HepG2 (cell line): ENCODE measurements around the gene KAT7. TPM values are rescaled to one million over a fixed set of nuclear protein-coding genes. Genes with fewer than 3 reads are reported as not detected.

Experiments
- BORCS8-MEF2B ChIP-seq: sonication (generic); formaldehyde crosslinking; IDR thresholded peaks from 2 replicates; pipeline ENCODE4 v1.8.0; 2022; ENCODE audit warnings: mild to moderate bottlenecking, missing genetic modification reagents
- FOSL2 ChIP-seq: sonication (generic); formaldehyde crosslinking; IDR thresholded peaks from 2 replicates; pipeline ENCODE4 v1.4.0; 2020; ENCODE audit warnings: missing genetic modification reagents
- GRHL1 ChIP-seq: sonication (generic); formaldehyde crosslinking; conservative IDR thresholded peaks from 2 replicates; pipeline ENCODE4 v1.8.0; 2022; ENCODE audit warnings: missing genetic modification reagents
- HMGA1 ChIP-seq: sonication (generic); formaldehyde crosslinking; conservative IDR thresholded peaks from 2 replicates; pipeline ENCODE4 v1.4.0; 2020; ENCODE audit warnings: missing genetic modification reagents
- HNF4G ChIP-seq, 2 experiments: sonication (generic) in 1 of 2; formaldehyde crosslinking in 1 of 2; IDR thresholded peaks; 2 replicates each; pipeline versions ENCODE4 v1.4.0 to v1.6.1; 2011 to 2020; ENCODE audit warnings: borderline replicate concordance in 2 of 2, low read depth in 2 of 2, mild to moderate bottlenecking in 2 of 2, low read length in 1 of 2, missing genetic modification reagents in 1 of 2, moderate library complexity in 1 of 2
- NBN ChIP-seq: fragments of 450-650 bp; conservative IDR thresholded peaks from 2 replicates; pipeline ENCODE4 v1.6.1; 2017
- PRPF4 ChIP-seq: fragments of 200-400 bp; formaldehyde crosslinking; IDR thresholded peaks from 2 replicates; pipeline ENCODE4 v1.6.1; 2016; ENCODE audit warnings: low read length, low read depth; ENCODE audit not compliant: poor library complexity, severe bottlenecking
- SP140L ChIP-seq: sonication (generic); formaldehyde crosslinking; IDR thresholded peaks from 2 replicates; pipeline ENCODE4 v1.4.0; 2020; ENCODE audit warnings: missing genetic modification reagents, borderline replicate concordance
- ZFAT ChIP-seq: sonication (generic); formaldehyde crosslinking; conservative IDR thresholded peaks from 2 replicates; pipeline ENCODE4 v1.8.1; 2023; ENCODE audit warnings: missing genetic modification reagents, inconsistent platforms
- ZNF17 ChIP-seq: sonication (generic); formaldehyde crosslinking; IDR thresholded peaks from 2 replicates; pipeline ENCODE4 v1.5.0; 2020; ENCODE audit warnings: mild to moderate bottlenecking, missing genetic modification reagents
- ZNF274 ChIP-seq: sonication (generic); formaldehyde crosslinking; IDR thresholded peaks from 2 replicates; pipeline ENCODE4 v1.5.1; 2020; ENCODE audit warnings: mild to moderate bottlenecking, missing genetic modification reagents
- ZNF530 ChIP-seq: sonication (generic); formaldehyde crosslinking; IDR thresholded peaks from 2 replicates; pipeline ENCODE4 v1.5.0; 2020; ENCODE audit warnings: low read depth, mild to moderate bottlenecking, missing genetic modification reagents
- ZNF552 ChIP-seq: sonication (generic); formaldehyde crosslinking; IDR thresholded peaks from 2 replicates; pipeline ENCODE4 v1.9.0; 2022; ENCODE audit warnings: missing genetic modification reagents, mild to moderate bottlenecking, borderline replicate concordance
- ZNF619 ChIP-seq: sonication (generic); formaldehyde crosslinking; IDR thresholded peaks from 2 replicates; pipeline ENCODE4 v1.4.0; 2020; ENCODE audit warnings: mild to moderate bottlenecking, missing genetic modification reagents
- ZNF646 ChIP-seq: sonication (generic); formaldehyde crosslinking; IDR thresholded peaks from 2 replicates; pipeline ENCODE4 v1.9.0; 2021; ENCODE audit warnings: mild to moderate bottlenecking, missing genetic modification reagents
- ZNF724P ChIP-seq: sonication (generic); formaldehyde crosslinking; IDR thresholded peaks from 2 replicates; pipeline ENCODE4 v1.8.0; 2022; ENCODE audit warnings: missing genetic modification reagents, borderline replicate concordance
- ZNF841 ChIP-seq: sonication (generic); formaldehyde crosslinking; IDR thresholded peaks from 2 replicates; pipeline ENCODE4 v1.8.1; 2023; ENCODE audit warnings: missing genetic modification reagents, borderline replicate concordance
- ZSCAN31 ChIP-seq: sonication (generic); formaldehyde crosslinking; IDR thresholded peaks from 2 replicates; pipeline ENCODE4 v1.5.0; 2020; ENCODE audit warnings: low read depth, mild to moderate bottlenecking, missing genetic modification reagents
- ZSCAN9 ChIP-seq: IDR thresholded peaks from 2 replicates; pipeline ENCODE4 v1.6.1; 2016; ENCODE audit warnings: borderline replicate concordance
- polyA plus RNA-seq, 8 experiments: library from polyadenylated mRNA; depleted of rRNA in 3 of 8; stranded (reverse) in 7 of 8; unstranded in 1 of 8; fragments of >200 nt; fragmentation: Illumina TruSeq in 4 of 8; extraction: Trizol in 4 of 8; gene quantifications; 2 replicates each; pipeline versions ENCODE4 v1.2.1 to v1.2.3, GENCODE V29; 2011 to 2016; ENCODE audit warnings: low read depth in 4 of 8, missing spikeins in 1 of 8, mixed read lengths in 1 of 8; ENCODE audit not compliant: insufficient read depth in 1 of 8
- total RNA-seq, 5 experiments: library from RNA; depleted of rRNA; stranded (reverse); fragments of >200 nt; fragmentation: Illumina TruSeq; extraction: Trizol; gene quantifications; 2 replicates each; pipeline ENCODE4 v1.2.3, GENCODE V29; 2016; ENCODE audit warnings: low read depth in 1 of 5

Gene KAT7
- total and polyA plus RNA-seq, 2 of the 13 experiments (the other 11 are each of a cell fraction or from before 2014, with no cell fraction given) = 21.2 to 39.2 TPM

- TF ChIP-seq PRPF4 (no peak), GRHL1 (CRISPR knock-in tag) (no peak), HNF4G (IDR thresholded peaks at IDR 0.05; ENCODE audit: borderline replicate concordance, low read depth, low read length) (peak; percentile 50; the same call in 1 of the 2 replicates), HNF4G (CRISPR knock-in tag; IDR thresholded peaks at IDR 0.05; ENCODE audit: borderline replicate concordance, low read depth) (peak; percentile 86), ZNF841 (no peak), SP140L (CRISPR knock-in tag) (no peak; the same call in 1 of the 2 replicates), ZSCAN9 (no peak; the same call in 1 of the 2 replicates), BORCS8-MEF2B (peak; percentile 82), FOSL2 (CRISPR knock-in tag) (peak; percentile 50), ZNF619 (CRISPR knock-in tag) (peak; percentile 56; the same call in 1 of the 2 replicates), HMGA1 (CRISPR knock-in tag) (no peak), ZNF530 (CRISPR knock-in tag) (no peak), ZSCAN31 (peak; percentile 91), ZFAT (no peak), ZNF17 (CRISPR knock-in tag) (no peak), ZNF552 (peak; percentile 58; the same call in 1 of the 2 replicates), ZNF646 (no peak), ZNF274 (CRISPR knock-in tag) (peak; percentile 85), NBN (no peak), ZNF724P (CRISPR knock-in tag) (no peak)
Measured at GRCh38 chr17:49788478-49789242, at the start of gene KAT7 (continued).
